Measurements from ENCODE around the gene SLC16A6. TPM values are rescaled to one million over a fixed set of nuclear protein-coding genes. Genes with fewer than 3 reads are reported as not detected.
"Not testable (repeated sequence)": the region's sequence is repeated elsewhere in the genome, so short reads cannot be mapped to it uniquely, and the experiment has no call there.

Gene SLC16A6
- total and polyA plus RNA-seq, 12 donors = 0.47 to 83.0 (median 2.5) TPM

- WGBS, 4 donors = 61 to 73% (median 66%) methylated on average over 5 of the region's 5 CpGs
- no peaks in the 10 kb centered on the region for H3K27me3 ChIP-seq
- DNase-seq = peak in 2 of 7 donors; percentile 29 to 41
- H3K4me1 ChIP-seq (replicated peaks in 1 of 2) = peaks cover 13 to 24% of the 10 kb centered on the region in 2 donors
- no peak for TF ChIP-seq CTCF (IDR thresholded peaks at IDR 0.05)
- no peak for TF ChIP-seq POLR2A (IDR thresholded peaks at IDR 0.05)
- intact Hi-C loops (cut with DNase I) = no loop called here
- H3K4me3 ChIP-seq = no peak overlapping the region
- H3K9me3 ChIP-seq (replicated peaks in 1 of 3) = no peaks in the 10 kb centered on the region
- peak overlapping the region in 2 of 5 donors; percentile 34 to 55 for H3K27ac ChIP-seq
- H3K36me3 ChIP-seq (replicated peaks in 1 of 2) = no peaks in the 10 kb centered on the region
Measured at GRCh38 chr17:68288375-68288774, 2.6 kb downstream of the SLC16A6 start.

GRCh38 chr17:68281965-68282364, 9.0 kb downstream of the SLC16A6 start:
- H3K36me3 ChIP-seq (replicated peaks in 1 of 2); DNase-seq; H3K27me3 ChIP-seq; H3K27ac ChIP-seq; H3K4me3 ChIP-seq; intact Hi-C loops (cut with DNase I); H3K9me3 ChIP-seq (replicated peaks in 1 of 3); H3K4me1 ChIP-seq (replicated peaks in 1 of 2): not testable (repeated sequence)
- WGBS, 4 donors = 66 to 93% (median 83%) methylated on average over 4 of the region's 6 CpGs

GRCh38 chr17:68277807-68278206, 13.1 kb downstream of the SLC16A6 start:
- no peaks in the 10 kb centered on the region for H3K36me3 ChIP-seq (replicated peaks in 1 of 2)
- H3K27me3 ChIP-seq = no peaks in the 10 kb centered on the region
- intact Hi-C loops (cut with DNase I) = no loop called here
- H3K4me3 ChIP-seq = no peak overlapping the region
- no peaks in the 10 kb centered on the region for H3K4me1 ChIP-seq (replicated peaks in 1 of 2)
- no peaks in the 10 kb centered on the region for H3K9me3 ChIP-seq (replicated peaks in 1 of 3)
- no peak for DNase-seq
- H3K27ac ChIP-seq = no peak overlapping the region
- TF ChIP-seq CTCF (IDR thresholded peaks at IDR 0.05) (no peak), POLR2A (IDR thresholded peaks at IDR 0.05) (no peak)
- 95 to 98% (median 98%) methylated on average over 5 of the region's 5 CpGs for WGBS, 4 donors

GRCh38 chr17:68276339-68276738, 14.6 kb downstream of the SLC16A6 start:
- 94 to 99% (median 98%) methylated on average over 3 of the region's 3 CpGs for WGBS, 4 donors
- intact Hi-C loops (cut with DNase I) = not testable (repeated sequence)

GRCh38 chr17:68273722-68274121, 17.2 kb downstream of the SLC16A6 start:
- intact Hi-C loops (cut with DNase I) = no loop called here
- Histone ChIP-seq H3K4me3 (no peak overlapping the region), H3K27ac (peak overlapping the region in 1 of 5 donors; percentile 42), H3K36me3 (replicated peaks in 1 of 2) (no peaks in the 10 kb centered on the region), H3K4me1 (replicated peaks in 1 of 2) (no peaks in the 10 kb centered on the region), H3K9me3 (replicated peaks in 1 of 3) (no peaks in the 10 kb centered on the region), H3K27me3 (no peaks in the 10 kb centered on the region)
- TF ChIP-seq POLR2A (IDR thresholded peaks at IDR 0.05) = no peak
- 86 to 90% (median 87%) methylated on average over 11 of the region's 11 CpGs for WGBS, 4 donors
- DNase-seq = peak in 1 of 7 donors; percentile 23

More at GRCh38 chr17:68276339-68276738, 14.6 kb downstream of the SLC16A6 start:
- not testable (repeated sequence) for H3K36me3 ChIP-seq (replicated peaks in 1 of 2); H3K4me3 ChIP-seq; H3K9me3 ChIP-seq (replicated peaks in 1 of 3); H3K27me3 ChIP-seq; DNase-seq; H3K27ac ChIP-seq; H3K4me1 ChIP-seq (replicated peaks in 1 of 2)

GRCh38 chr17:68265833-68266232, 25.1 kb downstream of the SLC16A6 start:
- intact Hi-C loops (cut with DNase I) = loop anchor here in 1 of 2 donors (10.0 kb wide), 1 partner anchor 169 kb away; no protein-coding TSS in a partner anchor
- not testable (repeated sequence) for H3K9me3 ChIP-seq (replicated peaks in 1 of 3); H3K4me1 ChIP-seq (replicated peaks in 1 of 2); H3K27ac ChIP-seq; H3K27me3 ChIP-seq; H3K36me3 ChIP-seq (replicated peaks in 1 of 2); DNase-seq; H3K4me3 ChIP-seq
- 93 to 96% (median 95%) methylated on average over 2 of the region's 2 CpGs for WGBS, 4 donors

Measured in adrenal gland (tissue), 12 donors.